HUES6 (cell line): Measurements from ENCODE around the gene MON1A.

Source experiments
- H3K27ac ChIP-seq: 2 replicates; pipeline ENCODE4 v1.7.0; 2013; ENCODE audit warnings: low read depth, mild to moderate bottlenecking, low read length, inconsistent platforms
- H3K27me3 ChIP-seq: 2 replicates; pipeline ENCODE4 v1.6.1; 2013; ENCODE audit warnings: low read length; ENCODE audit not compliant: control insufficient read depth, insufficient read depth
- H3K36me3 ChIP-seq: 2 replicates; pipeline ENCODE4 v1.6.1; 2013; ENCODE audit warnings: low read length; ENCODE audit not compliant: control insufficient read depth, insufficient read depth
- H3K4me1 ChIP-seq: 2 replicates; pipeline ENCODE4 v1.6.1; 2013; ENCODE audit warnings: low read length; ENCODE audit not compliant: control insufficient read depth, insufficient read depth
- H3K4me3 ChIP-seq: 2 replicates; pipeline ENCODE4 v1.5.1; 2013; ENCODE audit warnings: low read depth, low read length
- H3K9ac ChIP-seq: one replicate; pipeline ENCODE4 v1.6.1; 2013; ENCODE audit warnings: mild to moderate bottlenecking, low read length
- H3K9me3 ChIP-seq: 2 replicates; pipeline ENCODE4 v1.6.1; 2013; ENCODE audit warnings: low read depth, low read length; ENCODE audit not compliant: control insufficient read depth, insufficient read depth

Gene MON1A

GRCh38 chr3:49868862-49869466 is 60.6 kb downstream of the MON1A start:
- Histone ChIP-seq H3K27ac (peak overlapping the region; percentile 34; the same call in 1 of the 2 replicates), H3K4me1 (peaks cover 24% of the 10 kb centered on the region), H3K36me3 (no peaks in the 10 kb centered on the region), H3K9me3 (no peaks in the 10 kb centered on the region), H3K27me3 (peaks cover 30% of the 10 kb centered on the region), H3K4me3 (peak overlapping the region; percentile 76), H3K9ac (peak overlapping the region; percentile 45)

- Histone ChIP-seq H3K4me3 (peak overlapping the region; percentile 76), H3K9me3 (no peaks in the 10 kb centered on the region), H3K4me1 (peaks cover 24% of the 10 kb centered on the region), H3K27me3 (peaks cover 30% of the 10 kb centered on the region), H3K36me3 (no peaks in the 10 kb centered on the region), H3K27ac (no peak overlapping the region), H3K9ac (no peak overlapping the region)
Observed at GRCh38 chr3:49867871-49868321, 61.7 kb downstream of the MON1A start.

- Histone ChIP-seq H3K27ac (no peak overlapping the region), H3K36me3 (no peaks in the 10 kb centered on the region), H3K4me3 (no peak overlapping the region), H3K27me3 (peaks cover 30% of the 10 kb centered on the region), H3K4me1 (peaks cover 24% of the 10 kb centered on the region), H3K9me3 (no peaks in the 10 kb centered on the region), H3K9ac (no peak overlapping the region)
Observed at GRCh38 chr3:49867400-49867799, 62.2 kb downstream of the MON1A start.

- Histone ChIP-seq H3K4me3 (no peak overlapping the region), H3K27me3 (peaks cover 12% of the 10 kb centered on the region), H3K36me3 (peaks cover 5% of the 10 kb centered on the region; the same call in 1 of the 2 replicates), H3K9ac (no peak overlapping the region), H3K27ac (no peak overlapping the region), H3K9me3 (no peaks in the 10 kb centered on the region), H3K4me1 (peaks cover 22% of the 10 kb centered on the region)
Observed at GRCh38 chr3:49865198-49865784, 64.3 kb downstream of the MON1A start.

GRCh38 chr3:49864505-49864904 is 65.1 kb downstream of the MON1A start:
- Histone ChIP-seq H3K9ac (no peak overlapping the region), H3K27ac (no peak overlapping the region), H3K36me3 (peaks cover 12% of the 10 kb centered on the region), H3K4me3 (no peak overlapping the region), H3K9me3 (no peaks in the 10 kb centered on the region), H3K4me1 (peaks cover 18% of the 10 kb centered on the region), H3K27me3 (peaks cover 8% of the 10 kb centered on the region; the same call in 1 of the 2 replicates)

GRCh38 chr3:49859576-49860305 is 69.9 kb downstream of the MON1A start:
- no peaks in the 10 kb centered on the region for H3K9me3 ChIP-seq

More at GRCh38 chr3:49859576-49860305, 69.9 kb downstream of the MON1A start:
- H3K27ac ChIP-seq: no peak overlapping the region
- H3K27me3 ChIP-seq: no peaks in the 10 kb centered on the region
- H3K9ac ChIP-seq: no peak overlapping the region
- peaks cover 19% of the 10 kb centered on the region for H3K36me3 ChIP-seq
- H3K4me3 ChIP-seq: no peak overlapping the region
- peaks cover 8% of the 10 kb centered on the region; the same call in 1 of the 2 replicates for H3K4me1 ChIP-seq
